GM19328 (cell line): Measurements from ENCODE around the gene LMTK2.

ENCODE experiments used
- ATAC-seq: cut with Tn5 transposase; IDR thresholded peaks from one replicate; pipeline ENCODE4 v1.9.1; 2021; ENCODE audit warnings: mild to moderate bottlenecking, moderate library complexity; ENCODE audit not compliant: unreplicated experiment

Gene LMTK2

DNA sequence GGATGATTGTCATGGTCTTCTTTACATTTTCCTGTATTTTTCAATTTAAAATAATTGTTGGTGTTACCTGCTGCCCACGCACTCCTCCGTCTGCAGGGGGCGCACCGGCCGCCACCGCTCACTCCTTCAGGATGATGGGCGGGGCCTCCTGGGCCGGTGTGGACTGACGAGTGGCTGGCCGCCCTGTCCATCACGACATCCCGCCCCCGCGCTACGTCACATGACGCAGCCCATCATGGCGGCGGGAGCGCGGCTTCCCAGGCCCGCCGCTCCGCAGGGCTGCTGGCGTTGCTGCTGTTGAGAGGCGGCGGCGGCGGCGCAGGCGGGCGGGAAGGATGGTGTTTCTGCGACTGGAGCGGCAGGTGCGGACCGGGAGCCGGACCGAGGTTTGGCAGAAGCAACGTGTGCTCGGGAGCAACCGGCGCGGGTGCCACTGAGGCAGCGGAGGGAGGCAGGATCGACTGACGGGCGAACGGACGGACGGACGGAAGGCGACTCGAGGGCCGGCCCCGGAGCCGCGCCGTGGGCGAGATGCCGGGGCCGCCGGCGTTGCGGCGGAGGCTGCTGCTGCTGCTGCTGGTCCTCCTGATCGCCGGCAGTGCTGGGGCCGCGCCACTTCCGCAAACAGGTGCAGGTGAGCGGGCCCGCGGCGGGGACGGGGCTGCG is at the start of gene LMTK2:
TSS of gene LMTK2 (plus strand) at position 216 of the 666 bp plus-strand sequence. CDS start at position 532, 316 bp downstream.
- peak; percentile 99 for ATAC-seq

GRCh38 chr7:98057157-98057556 is 49.5 kb upstream of the LMTK2 start:
- no peak for ATAC-seq

- ATAC-seq = no peak
These were observed 48.5 kb upstream of the LMTK2 start for GRCh38 chr7:98058186-98058585.

GRCh38 chr7:98064233-98064632 is 42.4 kb upstream of the LMTK2 start:
- ATAC-seq = no peak

DNA sequence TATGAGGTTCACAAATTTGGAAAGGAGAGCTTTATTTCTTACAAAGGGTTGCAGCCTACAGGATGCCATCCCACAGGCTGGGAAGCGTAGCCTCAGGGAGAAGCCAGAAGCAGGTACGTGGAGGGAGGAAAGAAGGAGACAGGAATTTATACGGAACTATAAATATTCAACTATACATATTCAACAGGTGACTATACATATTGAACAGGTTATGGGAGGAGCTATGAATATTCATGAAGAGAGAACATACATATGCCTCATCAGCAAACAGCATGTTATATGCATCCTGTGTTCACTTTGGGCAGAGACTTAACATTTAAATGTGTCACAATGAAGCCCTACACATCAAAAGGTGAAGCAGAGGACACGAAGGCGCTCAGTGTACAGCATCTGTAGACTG is 40.5 kb upstream of the LMTK2 start:
- no peak for ATAC-seq

DNA sequence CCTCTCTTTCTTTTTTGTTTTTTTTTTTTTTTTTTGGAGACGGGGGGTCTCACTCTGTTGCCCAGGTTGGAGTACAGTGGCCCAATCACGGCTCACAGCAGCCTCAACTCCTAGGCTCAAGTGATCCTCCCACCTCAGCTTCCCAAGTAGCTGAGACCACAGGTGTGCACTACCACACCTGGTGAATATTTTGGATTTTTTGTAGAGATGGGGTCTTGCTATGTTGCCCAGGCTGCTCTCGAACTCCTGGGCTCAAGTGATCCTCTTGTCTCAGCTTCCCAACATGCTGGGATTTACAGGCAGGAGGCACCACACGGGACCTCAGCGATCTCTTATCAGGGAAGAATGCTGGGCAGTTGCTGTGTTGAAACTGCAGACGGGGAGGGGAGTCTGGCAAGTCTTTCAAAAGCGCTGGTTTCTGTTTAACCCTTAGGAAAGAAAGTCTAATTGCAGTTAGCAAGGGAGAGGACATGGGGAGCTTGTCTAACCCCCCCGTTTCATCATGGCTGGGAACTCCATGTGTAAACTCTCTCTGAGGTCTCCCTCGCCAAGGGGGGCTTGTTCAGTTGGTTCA is 39.6 kb upstream of the LMTK2 start:
- ATAC-seq = no peak

- no peak for ATAC-seq
These were observed 33.6 kb upstream of the LMTK2 start for GRCh38 chr7:98073047-98073446.

GRCh38 chr7:98075801-98076200 is 30.9 kb upstream of the LMTK2 start:
- ATAC-seq = no peak

- no peak for ATAC-seq
These were observed 28.9 kb upstream of the LMTK2 start for GRCh38 chr7:98077762-98078161.

DNA sequence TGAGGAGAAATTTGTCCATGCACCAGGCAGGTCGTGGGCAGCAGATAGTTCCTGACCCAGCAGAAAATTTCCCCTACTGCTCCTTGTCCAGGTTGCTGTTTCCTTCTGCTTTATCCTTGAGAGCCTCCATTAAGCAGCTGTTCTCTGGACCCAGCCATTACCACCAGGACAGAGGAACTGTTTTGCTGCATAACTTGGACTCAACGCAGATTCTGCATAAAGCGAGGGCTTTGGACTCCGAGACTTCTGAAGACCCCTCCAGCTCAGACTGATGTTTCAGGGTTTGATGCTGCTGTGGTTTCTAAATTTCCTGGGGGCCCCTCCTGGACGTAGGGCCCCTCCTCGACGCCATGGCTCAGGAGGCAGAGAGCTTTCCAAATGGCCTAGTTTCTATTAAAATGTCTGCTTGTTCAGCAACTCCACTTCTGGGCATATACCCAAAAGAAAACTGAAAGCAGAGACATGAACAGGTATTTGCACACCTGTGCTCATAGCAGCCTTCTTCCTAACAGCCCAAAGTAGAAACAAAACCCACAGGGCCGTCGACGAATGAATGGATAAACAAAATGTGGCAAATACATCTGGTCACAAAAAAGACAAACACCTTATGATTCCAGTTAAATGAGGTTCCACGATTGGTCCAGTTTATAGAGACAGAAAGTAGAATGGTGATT is 28.3 kb upstream of the LMTK2 start:
- ATAC-seq = no peak

DNA sequence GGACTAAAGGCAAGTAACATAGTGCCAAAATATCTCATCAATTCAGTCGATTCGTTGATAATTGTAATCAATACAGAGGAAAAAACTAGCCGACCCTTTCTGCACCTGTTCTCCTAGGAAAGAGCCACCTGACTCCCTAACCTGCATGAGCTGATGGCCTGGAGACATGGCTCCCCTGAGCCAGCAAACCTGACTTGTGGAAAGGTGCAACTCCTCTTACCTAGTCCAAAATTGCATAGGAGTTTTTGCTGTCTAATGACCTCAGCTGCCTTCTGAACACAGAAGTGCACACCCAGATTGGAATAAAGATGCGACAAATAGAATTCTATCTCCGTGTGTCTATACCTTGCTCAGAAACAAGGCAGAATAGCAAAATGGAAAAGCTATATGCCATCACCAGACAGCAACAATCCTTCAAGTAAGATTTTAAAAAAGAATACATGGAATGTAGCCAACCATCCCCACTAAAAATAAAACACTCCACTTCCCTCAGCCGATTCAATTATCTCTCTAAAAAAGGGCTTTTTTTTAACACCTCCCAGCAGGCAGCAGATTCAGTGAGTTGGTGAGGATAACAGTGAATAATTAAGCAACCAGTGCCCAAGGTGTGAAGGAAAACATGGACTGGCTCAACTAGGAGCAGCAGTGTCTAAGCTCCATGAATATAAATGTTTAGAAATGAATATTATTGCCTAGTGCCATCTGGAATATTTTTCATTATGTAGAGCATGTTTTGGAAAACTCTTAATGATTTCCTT is 26.6 kb upstream of the LMTK2 start:
- no peak for ATAC-seq

- no peak for ATAC-seq
These were observed 25.3 kb upstream of the LMTK2 start for GRCh38 chr7:98081319-98081718.

DNA sequence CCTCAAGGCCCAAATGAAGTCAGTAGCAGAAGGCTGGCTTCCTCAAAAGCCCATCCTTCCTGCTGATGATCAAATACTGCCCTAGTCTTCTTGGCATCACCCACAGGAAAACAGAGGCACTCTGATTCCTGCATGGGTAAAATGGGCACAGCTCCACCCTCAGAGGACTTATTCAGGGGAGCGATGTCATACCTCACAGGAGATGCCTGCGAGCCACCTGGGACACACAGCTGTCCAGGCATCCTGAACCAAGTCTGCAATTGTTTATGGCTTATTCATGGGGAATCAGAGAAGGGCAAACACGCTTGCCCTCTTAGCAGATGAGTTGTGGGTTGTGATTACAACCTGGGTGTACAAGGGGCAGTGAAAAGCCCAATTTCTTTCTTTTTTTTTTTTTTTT is 22.0 kb upstream of the LMTK2 start:
- no peak for ATAC-seq

- no peak for ATAC-seq
These were observed 21.0 kb upstream of the LMTK2 start for GRCh38 chr7:98085674-98086073.

GRCh38 chr7:98086281-98086718 is 20.4 kb upstream of the LMTK2 start:
- ATAC-seq = no peak

GRCh38 chr7:98088109-98088508 is 18.6 kb upstream of the LMTK2 start:
- no peak for ATAC-seq

DNA sequence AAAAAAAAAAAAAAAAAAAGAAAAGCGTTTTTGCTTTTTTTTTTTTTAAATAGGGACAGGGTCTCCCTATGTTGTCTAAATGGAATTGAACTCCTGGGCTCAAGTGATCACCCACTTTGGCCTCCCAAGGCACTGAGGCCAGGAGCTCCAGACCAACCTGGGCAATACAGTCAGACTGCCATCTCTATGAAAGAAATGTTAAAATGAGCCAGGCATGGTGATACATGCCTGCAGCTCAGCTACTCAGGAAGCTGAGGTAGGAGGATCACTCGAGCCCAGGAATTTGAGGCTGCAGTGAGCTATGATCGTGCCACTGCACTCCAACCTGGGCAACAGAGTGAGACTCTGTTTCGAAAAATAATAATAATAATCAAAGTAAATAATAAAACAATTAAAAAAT is 16.5 kb upstream of the LMTK2 start:
- ATAC-seq = no peak

- no peak for ATAC-seq
These were observed 15.6 kb upstream of the LMTK2 start for GRCh38 chr7:98091061-98091460.

- ATAC-seq = no peak
These were observed 15.1 kb upstream of the LMTK2 start for GRCh38 chr7:98091523-98091922.

- ATAC-seq = no peak
These were observed 9.5 kb upstream of the LMTK2 start for GRCh38 chr7:98097042-98097645.

DNA sequence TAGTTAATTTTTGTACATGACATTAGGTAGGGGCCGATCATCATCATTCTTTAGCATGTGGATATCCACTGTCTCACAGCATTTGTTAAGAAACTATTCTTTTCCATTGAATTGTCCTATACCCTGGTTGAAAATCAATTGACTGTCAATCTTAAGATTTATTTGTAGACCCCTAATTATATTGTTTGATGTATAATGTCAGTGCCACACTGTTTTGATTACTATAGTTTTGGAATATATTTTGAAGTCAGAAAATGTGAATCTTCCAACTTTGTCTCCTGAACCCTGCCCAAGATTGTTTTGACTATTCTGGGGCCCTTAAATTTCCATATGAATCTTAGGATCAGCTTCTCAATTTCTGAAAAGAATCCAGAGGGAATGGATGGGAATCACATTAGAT is 6.6 kb upstream of the LMTK2 start:
- no peak for ATAC-seq
